Measurements from ENCODE around the gene VSTM5.

Gene VSTM5

DNA sequence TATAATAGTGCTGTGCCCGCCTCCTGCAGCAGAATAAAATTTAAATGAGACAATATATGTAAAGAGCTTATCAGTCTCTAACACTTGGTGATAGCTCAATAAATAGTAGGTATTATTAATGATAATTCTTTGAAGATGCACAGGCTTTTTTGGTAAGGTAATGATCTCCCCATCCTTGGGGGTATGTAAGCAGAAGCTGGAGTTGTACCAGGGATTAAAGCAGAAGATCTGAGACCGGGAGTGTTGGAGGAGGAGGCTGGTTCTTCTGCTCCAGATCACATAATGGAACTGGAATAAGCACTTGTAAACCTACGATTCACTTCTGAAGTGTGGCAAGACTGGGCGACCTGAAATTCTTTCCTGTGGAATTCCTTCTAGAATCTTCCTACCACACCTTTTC is 8.4 kb downstream of the VSTM5 start:
- no peak for DNase-seq

DNA sequence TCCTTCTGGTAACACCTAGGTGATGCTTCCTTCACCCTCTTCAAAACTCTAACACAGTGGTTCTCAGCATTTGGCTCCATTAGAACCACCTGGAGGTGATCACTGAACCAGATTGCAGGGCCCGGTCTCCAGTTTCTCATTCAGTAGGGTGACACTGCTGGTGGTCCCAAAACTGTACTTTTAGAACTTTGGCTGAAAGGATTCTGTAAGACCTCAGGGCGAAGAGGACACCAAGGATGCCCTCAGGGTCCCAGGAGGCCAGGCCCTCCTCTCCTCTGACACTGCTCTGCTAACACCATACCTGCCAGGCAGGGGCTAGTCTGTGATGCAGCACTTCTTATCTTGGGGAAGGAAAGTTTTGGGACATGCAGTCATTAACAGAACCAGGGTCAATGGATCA is 9.0 kb downstream of the VSTM5 start:
- no peak for DNase-seq

DNA sequence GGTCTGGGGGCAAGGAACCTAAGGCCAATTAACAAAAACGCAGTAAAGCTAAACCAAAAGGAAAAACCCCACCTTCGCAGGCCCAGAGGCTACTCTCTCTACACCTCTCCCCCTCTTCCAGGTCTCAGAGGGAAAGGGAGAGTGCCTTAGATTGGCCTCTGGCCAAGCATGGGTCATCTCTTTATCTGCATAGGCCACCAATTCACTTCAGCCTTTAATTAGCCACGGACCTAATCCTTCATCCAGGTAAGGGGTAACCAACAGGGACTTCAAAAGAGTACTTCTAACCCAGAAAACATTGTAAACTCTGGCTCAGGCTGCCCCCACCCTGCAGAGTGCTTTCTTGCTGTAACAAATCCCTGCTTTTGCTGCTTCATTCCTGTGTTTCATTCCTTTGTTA is 9.4 kb downstream of the VSTM5 start:
- no peak for DNase-seq

DNA sequence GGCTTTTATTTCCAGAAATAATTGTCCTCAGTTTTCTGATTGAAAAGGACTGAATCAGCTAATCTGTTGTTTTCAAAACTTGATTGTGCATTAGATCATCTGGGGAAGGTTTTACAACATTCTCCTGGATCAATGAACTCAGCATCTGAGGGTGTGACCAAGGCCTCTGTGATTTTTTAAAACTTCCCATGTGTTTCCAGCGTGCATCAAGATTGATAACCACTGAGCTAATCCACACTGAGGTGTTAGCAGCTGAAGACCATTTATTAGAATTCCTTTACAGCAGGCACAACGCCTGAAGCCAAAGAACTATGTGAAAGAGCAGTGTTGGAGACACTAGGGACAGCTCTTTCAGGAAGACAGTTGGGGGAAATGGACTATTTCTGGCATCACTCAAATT is 10.2 kb downstream of the VSTM5 start:
- DNase-seq = no peak

DNA sequence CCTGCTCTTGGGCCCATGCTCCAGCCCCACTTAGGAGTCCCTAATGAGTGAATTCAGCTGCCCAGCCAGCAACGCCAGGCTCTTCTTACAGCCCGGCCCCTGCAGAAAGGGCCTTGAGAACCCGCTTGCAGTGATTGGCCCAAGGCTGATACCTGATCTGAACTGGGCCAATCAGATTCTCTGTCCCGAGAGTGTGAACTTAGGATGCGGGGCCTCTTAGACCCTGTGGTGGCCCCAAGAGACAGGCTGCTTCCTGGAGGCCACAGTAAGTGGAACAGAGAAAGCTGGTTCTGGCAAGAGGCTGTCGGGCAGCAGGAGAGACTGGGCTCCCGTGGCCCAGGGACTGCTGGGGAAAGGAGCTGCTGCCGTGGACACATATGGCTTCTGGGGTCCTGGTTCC is 11.5 kb downstream of the VSTM5 start:
- no peak for DNase-seq

DNA sequence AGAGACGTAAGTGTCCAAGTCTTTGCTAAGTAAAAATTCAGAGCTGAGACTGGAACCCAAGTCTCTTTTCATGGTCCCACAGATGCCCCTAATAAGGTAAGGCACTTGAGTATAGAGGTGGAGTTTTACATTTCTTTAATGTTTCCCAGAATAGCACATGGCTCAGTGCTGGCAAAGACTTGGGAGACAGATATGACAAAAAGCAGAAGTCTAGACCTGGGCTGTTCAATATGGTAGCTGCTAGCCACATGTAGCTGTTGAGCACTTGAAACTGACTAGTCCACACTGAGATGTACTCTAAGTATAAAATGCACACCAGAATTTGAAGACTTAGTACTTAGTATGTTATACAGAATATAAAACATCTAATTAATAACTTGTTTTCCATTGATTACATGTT is 17.6 kb downstream of the VSTM5 start:
- DNase-seq = no peak

DNA sequence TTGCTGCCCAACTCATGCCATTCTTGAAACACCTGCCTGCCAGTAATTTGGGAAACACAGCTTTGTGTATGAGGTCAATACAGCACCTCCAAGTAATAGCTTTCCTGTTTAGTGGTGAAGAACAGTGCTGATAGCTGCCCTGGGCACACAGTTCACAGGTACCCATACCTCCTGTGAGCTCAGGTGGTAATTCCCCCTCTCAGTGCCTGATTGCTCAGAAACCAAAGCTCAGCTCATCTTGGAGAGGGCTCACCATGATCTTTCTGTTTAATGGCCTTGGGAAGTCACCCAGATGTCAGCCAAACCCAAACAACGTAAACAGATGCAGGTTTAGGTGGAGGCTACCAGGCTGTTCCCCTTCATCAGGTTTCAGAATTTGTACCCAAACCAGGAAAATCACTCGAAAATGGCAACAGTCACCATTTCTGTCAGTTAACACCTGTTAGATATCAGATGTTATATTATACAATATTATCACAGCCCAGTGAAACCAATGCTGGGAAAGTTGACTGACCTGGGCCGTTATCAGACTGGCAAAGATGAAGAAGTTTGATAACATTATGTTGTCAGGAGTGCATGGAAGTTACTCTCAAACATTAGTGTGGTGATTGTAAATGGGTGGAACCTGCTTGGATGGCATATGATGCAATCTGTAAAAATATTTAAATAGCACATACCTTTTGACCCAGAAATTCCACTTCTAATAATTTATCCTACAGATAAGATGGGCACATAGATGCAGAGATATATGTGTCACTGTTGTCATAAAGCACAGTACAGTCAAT is 18.9 kb downstream of the VSTM5 start:
- DNase-seq = no peak

- DNase-seq = no peak
These were observed 20.8 kb downstream of the VSTM5 start for GRCh38 chr11:93829598-93829997.

DNA sequence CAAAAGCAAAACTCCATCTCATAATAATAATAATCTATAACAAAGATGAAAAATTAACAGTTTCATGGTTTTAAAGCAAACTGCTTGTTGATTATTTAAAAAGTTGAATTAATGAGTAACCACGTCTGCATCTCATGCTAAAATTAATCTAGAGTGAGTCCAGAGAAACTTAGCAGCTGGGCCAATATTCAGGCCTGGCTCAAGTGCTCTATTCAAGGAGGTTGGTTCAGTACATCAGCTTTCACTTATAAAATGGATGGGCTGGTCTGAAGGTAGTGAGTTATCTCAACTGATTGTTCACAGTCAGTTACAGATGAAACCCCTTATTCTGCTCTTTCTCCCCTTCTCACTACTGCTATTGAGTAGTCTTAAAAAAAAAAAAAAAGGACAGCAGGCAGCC is 23.1 kb downstream of the VSTM5 start:
- DNase-seq = no peak

- DNase-seq = no peak
These were observed 27.2 kb downstream of the VSTM5 start for GRCh38 chr11:93823210-93823609.

- DNase-seq = no peak
These were observed 28.1 kb downstream of the VSTM5 start for GRCh38 chr11:93822359-93822758.

GRCh38 chr11:93821617-93822016 is 28.8 kb downstream of the VSTM5 start:
- DNase-seq = no peak

DNA sequence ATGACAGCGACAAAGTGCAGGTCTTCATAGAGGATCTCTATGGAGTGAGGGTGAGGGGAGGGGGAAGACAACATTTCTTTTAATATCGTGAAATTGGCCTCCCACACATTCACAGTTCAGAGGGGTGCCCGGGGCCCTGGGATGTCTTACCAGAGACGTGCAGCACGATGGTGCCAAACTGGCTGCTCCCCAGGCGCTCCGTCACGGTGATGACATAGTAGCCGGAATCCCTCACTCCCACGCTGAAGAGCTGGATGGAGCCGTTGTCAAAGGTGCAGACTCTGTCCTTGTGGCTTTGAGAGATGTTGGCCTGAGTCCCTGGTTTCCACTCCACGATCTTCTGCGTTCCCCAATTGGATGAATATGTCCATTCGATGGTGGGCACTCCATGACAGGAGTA is 29.6 kb downstream of the VSTM5 start:
- DNase-seq = no peak

GRCh38 chr11:93819966-93820695 is 30.3 kb downstream of the VSTM5 start:
- no peak for DNase-seq

DNA sequence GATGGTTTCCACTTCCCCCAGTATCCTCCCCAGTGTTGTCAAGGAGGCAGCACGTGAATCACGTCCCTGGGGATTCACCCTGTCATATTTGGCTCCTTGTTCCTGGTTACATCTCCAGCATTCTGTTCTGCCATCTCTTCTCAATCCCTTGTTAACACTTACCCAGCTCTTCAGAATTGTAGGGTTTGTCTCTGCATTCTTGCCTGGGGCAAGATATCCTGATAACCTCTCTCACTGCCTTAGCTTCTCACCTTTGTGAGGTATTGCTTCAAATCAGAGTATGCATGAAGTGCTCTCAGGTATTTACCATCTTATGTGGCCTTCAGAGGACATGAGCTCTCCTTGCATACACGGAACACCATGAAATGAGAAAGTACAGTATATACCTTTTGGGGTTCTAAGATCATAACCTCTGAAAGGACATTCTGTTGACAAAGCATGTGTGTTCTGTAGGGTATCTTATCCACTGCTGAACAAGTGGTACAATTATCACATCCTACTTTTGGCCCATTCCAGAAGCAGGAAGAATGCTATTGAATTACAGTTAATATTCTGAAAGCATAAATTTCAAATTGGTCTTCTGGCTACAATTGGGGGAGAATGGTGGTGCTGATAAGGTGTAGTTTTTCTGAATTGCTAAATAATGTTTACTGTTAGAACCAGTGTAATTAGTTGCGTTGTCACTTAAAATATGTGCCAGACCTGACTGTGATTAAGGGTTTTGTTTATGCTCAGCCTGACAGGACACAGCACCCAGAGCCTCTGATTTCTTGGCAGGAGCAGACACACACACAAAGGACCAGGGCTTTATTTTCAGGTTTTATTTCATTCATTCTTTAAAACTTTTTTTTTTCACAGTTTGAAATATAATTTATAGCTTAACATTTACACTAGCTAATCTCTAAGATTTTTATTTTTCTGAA is 32.7 kb downstream of the VSTM5 start:
- no peak for DNase-seq

- DNase-seq = no peak
These were observed 35.3 kb downstream of the VSTM5 start for GRCh38 chr11:93814966-93815633.

- DNase-seq = no peak
These were observed 36.4 kb downstream of the VSTM5 start for GRCh38 chr11:93813974-93814373.

GRCh38 chr11:93807980-93808379 is 42.4 kb downstream of the VSTM5 start:
- DNase-seq = no peak

- DNase-seq = no peak
These were observed 45.5 kb downstream of the VSTM5 start for GRCh38 chr11:93804879-93805278.

DNA sequence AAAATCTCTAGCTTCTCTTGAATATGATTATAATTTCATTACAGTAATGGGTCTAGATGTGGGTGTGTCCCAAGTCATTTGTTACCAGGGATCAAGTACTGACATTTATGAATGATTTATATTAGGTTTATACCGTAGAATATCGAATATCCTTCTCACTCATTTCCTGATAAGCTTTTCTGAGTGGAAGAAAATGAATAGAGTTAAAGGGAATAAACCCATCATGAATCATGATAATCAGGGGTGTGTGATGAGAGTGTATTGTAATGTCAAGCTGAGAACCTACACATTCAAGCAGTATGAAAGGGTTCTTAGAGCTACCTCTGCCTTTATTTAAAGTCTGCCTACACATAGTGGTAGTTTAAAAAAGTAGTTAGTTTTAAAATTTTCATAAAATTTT is 49.1 kb downstream of the VSTM5 start:
- DNase-seq = no peak

- no peak for DNase-seq
These were observed 53.8 kb downstream of the VSTM5 start for GRCh38 chr11:93796441-93797231.

GRCh38 chr11:93791493-93791892 is 58.9 kb downstream of the VSTM5 start:
- DNase-seq = no peak

Measured in GOT3 (cell line).